NK-92 treated with Interleukin-12 subunit alpha and Interleukin-12 subunit beta, amount 100 ng/mL, for 24 hours (cell line): ENCODE measurements around the gene ATRX.
"Not testable (repeated sequence)": the region's sequence is repeated elsewhere in the genome, so short reads cannot be mapped to it uniquely, and the experiment has no call there.

Source experiments
- DNase-seq: peaks from one replicate; lab custom pipeline; 2025; lab: John Stamatoyannopoulos, UW

ATRX gene

GRCh38 chrX:77731821-77732419 is 54.1 kb downstream of the ATRX start:
- no peak for DNase-seq

- not testable (repeated sequence) for DNase-seq
Observed at GRCh38 chrX:77726095-77726494, 59.9 kb downstream of the ATRX start.

DNA sequence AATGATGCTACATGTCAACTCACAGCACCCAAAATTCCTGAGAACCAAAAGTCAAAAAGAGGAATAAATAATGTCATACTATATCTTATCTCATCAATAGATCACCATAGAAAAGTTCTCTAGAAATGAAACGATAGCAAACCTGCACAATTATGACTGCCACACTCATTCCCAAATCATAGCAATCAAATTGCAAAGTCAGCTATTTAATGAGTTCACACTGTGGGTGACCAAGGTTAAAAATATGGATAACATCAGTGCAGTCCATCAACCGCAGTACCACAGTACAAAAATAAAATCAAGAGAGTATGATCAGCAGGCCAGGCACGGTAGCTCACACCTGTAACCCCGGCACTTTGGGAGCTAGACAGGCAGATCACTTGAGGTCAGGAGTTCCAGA is 62.3 kb downstream of the ATRX start:
- DNase-seq, result no peak

DNA sequence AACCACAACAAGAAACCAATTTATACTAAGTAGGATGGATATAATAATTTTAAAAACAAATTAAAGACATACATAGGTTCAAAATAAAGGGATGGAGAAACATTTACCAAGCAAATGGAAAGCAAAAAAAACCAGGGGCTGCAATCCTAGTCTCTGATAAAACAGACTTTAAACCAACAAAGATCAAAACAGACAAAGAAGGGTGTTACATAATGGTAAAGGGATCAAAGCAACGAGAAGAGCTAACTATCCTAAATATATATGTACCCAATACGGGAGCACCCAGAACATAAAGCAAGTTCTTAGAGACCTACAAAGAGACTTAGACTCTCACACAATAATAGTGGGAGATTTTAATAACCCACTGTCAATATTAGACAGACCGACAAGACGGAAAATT is 66.6 kb downstream of the ATRX start:
- DNase-seq, result no peak

DNA sequence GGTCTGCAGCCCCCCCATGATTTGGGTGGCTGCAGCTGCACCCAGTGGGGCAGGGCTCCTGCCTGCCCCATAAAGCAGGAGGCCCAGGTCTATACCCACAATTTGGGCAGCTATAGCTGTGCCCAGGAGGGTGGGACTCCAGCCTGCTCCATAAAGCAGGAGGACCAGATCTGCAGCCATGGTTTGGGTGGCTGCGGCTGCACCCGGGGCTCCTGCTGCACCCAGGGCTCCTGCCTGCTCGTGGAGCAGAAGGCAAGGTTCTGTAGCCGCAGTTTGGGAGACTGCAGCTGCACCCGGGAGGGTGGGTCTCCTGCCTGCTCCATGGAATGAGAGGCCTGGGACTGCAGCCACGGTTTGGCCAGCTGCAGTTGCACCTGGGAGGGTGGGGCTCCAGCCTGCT is 81.1 kb downstream of the ATRX start:
- DNase-seq, result no peak

DNA sequence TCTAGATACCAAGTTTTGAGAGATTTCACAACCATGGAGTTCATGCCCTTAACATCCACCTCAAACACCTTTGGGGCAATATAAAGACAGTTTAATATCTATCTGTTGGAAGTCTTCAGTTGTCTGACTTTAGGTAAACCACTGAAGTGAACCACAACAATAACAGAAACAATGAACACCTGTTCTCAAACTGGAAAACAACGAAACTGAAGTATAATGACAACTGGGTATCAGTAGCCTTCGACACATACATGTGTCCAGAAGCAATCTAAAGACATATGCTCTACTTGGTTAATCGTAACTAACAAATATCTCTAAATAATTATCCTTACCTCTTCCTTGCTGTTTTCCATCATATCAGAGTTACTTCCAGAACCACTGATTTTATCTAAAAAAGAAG is 87.8 kb downstream of the ATRX start:
- no peak for DNase-seq

DNA sequence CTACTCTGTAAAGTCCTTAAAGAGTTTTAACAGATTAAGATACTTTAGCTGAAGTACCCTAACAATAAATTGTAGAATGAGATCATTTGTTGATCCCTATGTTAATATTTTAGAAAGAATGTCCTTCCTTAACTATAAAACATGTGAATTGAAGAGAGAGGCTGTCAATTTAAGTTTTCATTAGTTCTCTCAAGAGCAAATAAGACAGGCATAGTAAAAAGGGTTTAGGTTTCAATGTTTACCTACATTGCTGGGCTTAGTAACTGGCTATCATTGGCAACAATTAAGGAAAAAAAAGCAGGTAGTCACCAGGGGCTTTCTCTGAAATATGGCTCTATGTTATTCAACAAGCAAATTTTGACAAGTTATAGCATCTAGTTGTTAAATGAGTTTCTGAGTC is 91.5 kb downstream of the ATRX start:
- no peak for DNase-seq

DNA sequence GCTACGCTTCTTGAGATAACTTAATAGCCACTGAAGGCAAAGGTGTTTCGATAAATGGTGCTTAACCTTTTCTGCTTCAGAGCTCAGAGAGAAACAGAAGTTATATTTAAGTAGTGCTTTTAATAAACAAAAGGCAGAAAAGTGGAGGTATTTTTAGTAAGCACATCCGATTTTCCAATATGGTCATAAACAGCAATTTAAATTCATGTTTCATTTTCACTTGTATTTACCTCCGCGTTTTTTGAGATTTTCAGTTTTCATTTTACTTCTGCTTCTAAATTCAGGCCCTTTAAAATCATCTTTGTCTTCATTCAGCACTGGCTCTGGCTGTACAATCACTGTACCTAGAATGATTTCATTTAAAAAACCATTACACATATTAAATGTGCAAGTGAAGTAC is 92.4 kb downstream of the ATRX start:
- no peak for DNase-seq

DNA sequence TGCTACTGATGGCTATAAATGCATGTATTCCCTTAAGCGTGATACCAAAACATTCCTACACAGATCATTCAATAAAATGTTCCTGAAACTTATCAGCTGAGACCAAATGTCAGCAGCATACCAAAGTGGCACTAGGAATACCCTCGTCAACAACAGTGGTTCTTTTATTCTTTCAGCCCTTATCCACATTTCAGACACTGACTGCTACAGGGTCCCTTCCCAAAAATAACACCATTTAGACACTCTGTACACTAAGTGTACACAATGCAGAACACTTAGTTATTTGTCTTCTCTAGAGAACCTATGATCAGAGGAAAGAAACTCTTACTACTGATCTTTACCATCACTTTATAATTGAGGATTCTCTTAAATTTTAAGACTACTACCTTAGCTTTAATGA is 94.1 kb downstream of the ATRX start:
- DNase-seq, result no peak

DNA sequence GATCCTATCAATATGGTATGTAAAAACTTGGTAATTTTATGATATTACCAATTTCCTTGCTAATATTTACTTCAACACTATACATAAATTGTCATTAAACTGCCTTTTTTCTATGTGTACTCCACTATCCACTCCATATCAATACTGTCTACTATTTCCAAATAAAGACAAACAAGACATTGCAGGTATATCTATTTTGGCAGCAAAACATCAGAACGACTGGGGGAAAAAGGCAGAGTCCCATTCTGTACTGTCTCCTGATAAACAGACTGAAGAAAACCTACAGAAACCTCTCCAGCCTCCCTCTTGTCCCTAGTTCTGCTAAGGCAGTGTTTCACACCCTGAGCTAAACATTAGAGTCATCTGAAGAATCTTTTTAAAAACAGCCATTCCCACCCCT is 96.6 kb downstream of the ATRX start:
- DNase-seq, result no peak

DNA sequence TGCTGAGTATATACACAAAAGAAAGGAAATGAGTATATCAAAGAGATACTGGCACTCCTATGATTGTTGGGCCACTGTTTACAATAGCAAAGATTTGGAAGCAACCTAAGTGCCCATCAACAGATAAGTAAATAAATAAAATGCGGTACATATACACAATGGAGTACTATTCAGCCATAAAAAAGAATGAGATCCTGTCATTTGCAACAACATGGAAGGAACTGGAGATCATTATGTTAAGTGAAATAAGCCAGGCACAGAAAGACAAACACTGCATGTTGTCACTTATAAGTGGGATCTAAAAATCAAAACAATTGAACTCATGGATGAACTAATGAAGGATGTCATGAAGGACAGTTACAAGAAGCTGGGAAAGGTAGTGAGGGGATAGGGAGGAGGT is 100.3 kb downstream of the ATRX start:
- DNase-seq, result not testable (repeated sequence)

GRCh38 chrX:77679144-77679543 is 106.9 kb downstream of the ATRX start:
- no peak for DNase-seq

DNA sequence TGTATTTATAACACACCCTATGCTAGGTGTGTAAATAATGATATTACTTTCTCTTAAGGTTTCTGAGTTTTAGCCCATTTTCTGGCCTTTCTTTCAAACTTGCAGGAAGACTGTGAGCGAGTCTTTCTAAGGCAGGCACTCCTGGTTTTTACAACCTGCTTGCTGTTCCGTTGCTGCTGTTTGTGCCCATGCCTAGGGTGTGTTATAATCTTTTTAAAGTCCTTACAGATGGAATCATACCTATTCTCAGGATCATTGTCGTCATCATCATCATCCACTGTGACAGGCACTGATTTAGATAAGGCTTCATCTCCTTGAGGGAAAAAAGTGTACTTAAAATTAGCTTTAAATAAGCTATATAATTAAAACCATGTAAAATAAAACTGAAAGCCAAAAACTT is 110.0 kb downstream of the ATRX start:
- no peak for DNase-seq

DNA sequence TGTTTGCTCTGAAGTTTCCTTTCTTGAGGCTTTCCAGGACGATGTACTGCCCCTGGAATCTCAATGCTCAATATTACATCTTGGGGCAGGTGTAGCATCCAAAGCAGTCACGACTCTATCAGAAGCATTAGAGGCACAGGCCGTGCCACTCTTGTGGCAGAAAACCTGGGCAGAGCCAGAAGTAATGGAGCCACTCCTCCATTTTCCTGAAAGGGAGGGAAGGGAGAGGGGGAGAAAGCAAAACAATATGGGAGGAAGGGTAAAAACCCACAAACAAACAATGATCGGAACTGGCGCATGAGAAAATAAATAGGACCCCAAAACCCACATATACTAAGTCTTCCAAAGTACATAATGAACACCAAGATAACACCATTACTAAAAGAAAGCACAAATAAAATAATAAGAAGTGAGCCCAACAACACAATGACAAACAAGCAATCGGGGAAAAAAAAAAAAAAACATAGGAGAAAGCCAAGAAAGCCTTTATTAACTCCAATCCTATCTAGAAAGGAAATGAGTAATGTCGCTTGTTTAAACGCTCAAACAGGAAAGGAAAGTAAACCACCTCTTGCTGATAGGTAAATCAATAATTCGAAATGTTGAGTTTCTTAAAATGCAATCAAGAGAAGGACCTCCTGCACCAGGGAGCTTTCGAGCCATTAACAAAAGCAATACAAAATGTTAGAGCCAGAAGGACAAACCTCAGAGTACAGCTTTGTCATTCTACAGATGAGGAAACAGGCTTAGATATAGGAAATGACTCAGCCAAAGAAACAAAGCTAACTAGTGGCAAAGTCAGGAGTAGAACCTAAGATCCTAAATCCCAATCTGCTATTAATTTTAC is 117.4 kb downstream of the ATRX start:
- DNase-seq, result no peak

GRCh38 chrX:77658886-77659285 is 127.1 kb downstream of the ATRX start:
- no peak for DNase-seq

DNA sequence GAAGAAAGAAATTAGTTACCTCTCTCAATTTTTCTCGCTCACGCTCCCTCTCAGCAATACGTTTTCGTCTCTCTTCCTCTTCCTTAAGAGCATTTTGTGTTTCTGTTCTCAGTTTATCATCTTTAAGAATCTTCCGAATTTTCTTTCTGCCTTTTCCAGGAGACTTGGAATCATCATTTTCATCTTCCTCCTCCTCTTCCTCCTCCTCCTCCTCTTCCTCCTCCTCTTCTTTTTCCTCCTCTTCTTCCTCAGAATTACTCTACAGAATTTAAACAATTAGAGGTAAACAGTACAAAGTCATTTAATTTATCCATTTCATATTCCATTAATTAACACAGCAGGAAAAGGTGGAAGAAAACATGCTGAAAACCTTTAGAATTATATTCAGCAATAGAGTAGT is 133.9 kb downstream of the ATRX start:
- no peak for DNase-seq

- DNase-seq, result no peak
Observed at GRCh38 chrX:77640702-77641101, 145.3 kb downstream of the ATRX start.

- no peak for DNase-seq
Observed at GRCh38 chrX:77639820-77640219, 146.2 kb downstream of the ATRX start.

DNA sequence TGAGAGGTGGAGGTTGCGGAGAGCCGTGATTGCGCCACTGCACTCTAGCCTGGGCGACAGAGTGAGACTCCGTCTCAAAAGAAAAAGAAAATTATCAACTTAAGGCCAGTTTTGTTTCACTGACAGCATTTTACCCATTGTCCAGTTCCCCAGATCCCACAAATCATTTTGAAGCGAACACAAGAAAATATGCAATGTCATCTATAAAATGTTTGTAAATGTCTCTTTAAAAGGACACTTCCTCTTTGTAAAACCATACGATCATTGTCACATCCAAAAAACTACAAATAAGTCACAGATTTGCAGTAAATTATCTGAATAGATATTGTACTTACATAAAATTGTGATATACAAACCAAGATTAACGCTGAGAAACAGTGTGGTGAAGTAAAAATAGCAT is 147.6 kb downstream of the ATRX start:
- DNase-seq, result no peak

DNA sequence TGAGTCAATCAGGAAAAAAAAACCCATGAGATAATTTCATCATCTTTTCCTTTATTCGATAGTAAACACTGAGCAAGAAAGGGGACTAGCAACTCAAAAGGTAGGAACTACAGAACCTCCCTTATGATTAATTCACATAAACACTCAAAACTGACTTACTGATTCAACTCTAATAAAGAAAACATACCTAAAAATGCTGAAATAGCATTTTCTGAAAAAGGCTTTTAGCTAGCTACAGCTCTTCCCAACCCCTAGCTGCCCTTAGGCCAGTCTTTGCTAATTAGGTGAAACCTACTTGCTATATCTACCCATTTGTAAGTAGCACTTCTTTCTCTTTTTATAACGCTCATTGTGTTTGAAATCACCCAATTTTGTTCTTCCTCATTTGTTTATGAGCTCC is 150.6 kb downstream of the ATRX start:
- no peak for DNase-seq

- no peak for DNase-seq
Observed at GRCh38 chrX:77628294-77629025, 157.6 kb downstream of the ATRX start.

DNA sequence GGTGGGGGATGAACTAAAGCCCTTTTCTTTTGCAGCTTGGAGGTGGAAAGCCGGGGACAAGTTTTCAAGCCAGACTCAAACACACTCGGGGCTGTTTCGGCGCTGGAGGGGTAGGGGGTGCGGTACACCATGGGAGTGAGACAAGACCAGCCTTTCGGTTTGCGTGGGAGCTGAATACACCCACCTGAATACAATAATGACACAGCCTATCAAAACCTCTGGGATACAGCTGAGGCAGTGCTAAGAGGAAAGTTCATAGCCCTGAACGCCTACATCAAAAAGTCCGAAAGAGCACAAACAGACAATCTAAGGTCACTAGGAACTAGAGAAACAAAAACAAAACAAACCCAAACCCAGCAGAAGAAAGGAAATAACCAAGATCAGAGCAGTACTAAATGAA is 163.3 kb downstream of the ATRX start:
- no peak for DNase-seq

DNA sequence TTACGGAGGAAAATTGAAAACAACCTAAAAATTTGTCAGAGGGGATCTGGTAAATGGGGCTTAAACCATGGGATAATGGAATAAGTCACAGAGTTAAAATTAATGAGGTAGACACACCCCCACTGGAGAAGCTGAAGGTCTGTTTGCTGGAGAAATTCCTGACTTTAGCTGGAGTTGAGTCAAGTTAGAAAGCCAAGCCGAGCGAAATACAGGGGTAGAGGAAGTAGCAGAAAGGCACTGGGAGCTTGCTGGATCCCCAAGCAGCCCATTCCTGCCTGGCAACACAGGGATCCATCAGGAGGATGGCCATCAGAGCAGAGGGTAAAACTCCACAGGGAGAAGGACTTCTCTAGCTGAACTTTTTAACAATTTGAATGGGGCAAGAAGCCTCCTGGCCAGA is 163.8 kb downstream of the ATRX start:
- DNase-seq, result no peak
